ENCODE measurements around the gene TEX13B.
"Not testable (repeated sequence)": the region's sequence is repeated elsewhere in the genome, so short reads cannot be mapped to it uniquely, and the experiment has no call there.

Gene TEX13B

DNA sequence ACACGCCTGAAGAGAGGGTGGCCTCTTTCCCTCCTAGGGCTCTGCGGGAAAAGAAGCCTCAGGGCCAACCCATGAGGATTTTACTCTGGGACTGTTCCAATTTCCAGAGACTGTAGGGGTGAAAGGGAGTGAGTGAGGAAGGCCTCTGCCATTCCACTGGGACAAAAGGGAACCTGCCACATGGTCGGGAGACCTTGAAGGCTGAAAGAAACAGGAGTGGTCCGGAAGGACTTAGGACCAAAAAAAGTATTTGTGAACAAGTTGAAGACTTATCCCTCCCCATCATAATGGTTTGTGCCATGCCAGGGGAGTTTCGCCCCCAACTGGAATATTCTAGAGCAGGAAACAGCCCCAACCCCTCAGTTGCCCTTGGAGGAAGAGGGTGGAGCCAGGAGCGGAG lies at the start of gene TEX13B:
TEX13B (minus strand) TSS at position 15 of the 400 bp plus-strand sequence. CDS start 243 bp downstream, outside the sequence.
- DNase-seq: no peak

DNA sequence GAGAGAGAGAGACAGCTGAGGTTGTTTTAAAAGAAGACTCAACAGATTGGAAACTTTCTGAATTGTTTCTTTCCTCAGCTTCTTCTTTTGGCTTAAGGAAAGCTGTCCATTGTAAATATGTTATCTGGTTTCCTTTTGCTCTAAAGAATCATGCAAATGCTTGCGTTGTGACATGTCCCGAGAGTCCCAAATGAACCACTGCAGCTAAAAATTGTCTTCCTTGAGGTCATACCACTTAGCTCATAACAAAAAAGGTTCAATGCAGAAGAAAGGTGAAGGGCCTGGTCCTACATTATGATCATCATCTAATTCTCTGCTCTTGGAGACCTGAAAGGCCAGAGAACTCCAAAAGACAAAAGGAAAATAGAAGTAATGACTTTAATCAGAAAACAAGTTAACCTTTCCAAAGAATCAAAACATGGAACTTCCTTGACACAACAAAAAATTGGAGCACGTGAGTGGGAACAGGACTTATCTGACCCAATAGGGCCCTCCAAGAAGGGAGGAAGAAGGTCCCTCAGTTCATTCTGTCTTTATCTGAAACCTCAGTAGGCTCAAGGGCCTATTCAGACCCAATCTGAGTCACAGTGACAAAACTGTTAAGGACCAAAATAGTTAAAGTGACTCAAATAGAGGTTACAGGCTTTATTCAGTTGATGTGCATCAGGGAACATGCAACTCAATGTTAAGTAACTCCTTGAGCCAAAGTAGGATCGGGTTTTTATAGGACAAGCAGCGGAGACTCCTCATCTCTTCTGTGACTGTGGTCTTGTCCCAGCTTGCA lies 48.0 kb upstream of the TEX13B start:
- DNase-seq: no peak

DNA sequence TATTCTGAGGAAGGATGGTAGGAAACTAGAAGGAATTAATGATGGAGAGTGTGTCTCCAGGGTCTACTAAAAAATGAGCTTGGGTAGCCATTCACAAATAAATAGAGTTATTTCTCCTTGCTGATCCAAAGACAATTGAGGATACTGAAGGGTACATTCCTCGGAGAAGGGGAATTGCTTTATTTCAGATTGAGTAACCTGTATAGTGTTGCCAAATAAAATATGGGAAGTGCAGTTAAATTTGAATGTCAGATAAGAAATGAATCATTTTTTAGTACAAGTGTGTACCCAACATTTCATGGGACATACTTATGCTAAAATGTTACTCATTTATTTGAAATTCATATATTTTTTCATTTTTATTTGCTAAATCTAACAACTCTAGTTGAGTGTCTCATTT lies 46.7 kb upstream of the TEX13B start:
- DNase-seq: no peak

- no peak for DNase-seq
These were observed 43.9 kb upstream of the TEX13B start for GRCh38 chrX:108025954-108026600.

DNA sequence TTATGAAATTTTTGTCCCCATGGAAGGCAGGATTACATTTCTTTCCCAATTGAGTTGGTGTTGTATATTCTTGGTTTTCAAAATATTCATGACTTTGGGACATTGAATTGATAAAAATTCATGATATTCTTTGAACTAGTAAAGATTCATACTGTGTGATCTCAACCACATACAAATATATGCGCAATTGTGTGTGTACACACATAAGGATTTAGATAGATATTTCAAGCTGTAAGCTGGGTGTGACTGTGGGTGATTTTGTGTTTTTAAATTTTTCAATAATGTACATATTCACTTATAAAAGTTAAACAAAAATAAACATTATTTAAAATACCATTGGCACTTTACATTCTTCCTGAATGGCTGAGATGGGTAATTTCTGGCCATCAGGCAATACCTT lies 43.2 kb upstream of the TEX13B start:
- no peak for DNase-seq

DNA sequence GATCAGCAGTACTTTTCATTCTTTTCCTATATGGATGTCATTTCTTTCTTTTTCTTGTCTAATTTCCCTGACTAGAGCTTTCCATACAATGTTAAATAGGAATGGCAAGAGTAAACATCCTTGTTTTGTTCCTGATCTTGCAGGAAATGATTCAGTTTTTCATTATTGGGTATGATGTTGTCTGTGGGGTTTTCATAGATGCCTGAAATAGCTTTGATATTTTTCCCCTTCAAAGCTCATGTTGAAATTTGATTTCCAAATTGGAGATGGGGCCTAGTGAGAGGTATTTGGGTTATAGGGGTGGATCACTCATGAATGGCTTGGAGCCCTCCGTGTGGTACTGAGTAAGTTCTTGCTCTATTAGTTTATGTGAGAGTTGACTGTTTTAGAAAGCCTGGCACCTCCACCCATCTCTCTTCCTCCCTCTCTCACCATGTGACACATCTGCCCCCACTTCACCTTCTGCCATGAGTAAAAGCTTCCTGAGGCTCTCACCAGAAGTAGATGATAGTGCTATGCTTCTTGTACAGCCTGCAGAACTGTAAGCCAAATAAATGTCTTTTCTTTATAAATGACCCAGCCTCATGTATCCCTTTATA lies 40.4 kb upstream of the TEX13B start:
- DNase-seq: no peak

DNA sequence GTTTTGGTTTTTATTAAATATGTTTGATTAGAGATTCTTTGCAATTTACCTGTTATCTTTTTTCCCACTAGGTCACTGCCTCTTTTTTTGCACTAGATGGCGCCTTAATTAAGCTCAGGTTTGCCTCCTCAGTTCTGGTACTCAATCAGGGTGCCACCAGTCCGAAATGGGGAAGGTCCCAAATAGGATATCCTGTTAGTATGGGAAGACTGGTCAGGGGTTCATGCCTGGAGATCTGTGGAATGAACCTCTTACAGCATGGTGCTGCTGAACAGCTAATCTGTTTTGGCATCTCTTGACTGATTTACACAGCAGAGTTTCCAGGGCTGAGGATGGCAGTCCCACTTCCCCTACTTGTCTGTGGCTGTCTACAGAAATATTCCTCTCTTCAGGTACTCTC lies 38.5 kb upstream of the TEX13B start:
- no peak for DNase-seq

- DNase-seq: no peak
These were observed 37.3 kb upstream of the TEX13B start for GRCh38 chrX:108019382-108019875.

DNA sequence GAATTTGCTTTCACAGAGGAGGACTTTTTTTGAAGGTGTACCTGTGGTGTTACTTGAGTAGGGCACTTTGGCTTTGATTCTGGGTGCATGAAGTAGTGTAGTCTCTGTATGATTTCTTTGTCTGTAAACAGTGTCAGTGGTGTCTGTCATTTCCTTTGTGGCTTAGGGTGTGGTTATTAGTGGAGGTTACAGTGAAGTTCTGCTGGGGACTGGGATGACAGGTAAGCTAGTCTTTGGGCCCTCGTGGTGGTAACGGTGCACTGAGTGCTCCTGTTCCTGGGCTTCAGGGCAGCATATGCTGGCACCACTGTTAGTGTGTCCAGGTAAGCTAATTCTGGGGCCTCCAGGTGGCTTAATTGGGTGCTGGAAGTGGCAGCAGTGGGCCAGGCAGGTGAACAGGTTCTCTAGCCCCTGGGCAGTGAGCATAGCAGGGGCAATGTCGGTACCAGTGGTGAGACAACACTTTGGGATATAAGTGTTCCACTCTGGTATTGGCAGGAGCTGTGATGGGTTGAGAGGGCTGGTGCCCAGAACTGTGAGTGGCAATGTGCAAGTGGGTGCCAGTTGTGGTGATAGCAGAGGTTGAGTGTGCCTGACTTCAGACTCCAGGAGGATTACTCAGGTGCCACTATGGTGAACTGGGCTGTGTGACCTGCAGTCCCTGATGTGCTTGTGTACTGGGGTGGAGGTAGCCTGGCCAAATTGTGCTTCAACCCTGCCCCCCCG lies 36.6 kb upstream of the TEX13B start:
- DNase-seq: no peak

DNA sequence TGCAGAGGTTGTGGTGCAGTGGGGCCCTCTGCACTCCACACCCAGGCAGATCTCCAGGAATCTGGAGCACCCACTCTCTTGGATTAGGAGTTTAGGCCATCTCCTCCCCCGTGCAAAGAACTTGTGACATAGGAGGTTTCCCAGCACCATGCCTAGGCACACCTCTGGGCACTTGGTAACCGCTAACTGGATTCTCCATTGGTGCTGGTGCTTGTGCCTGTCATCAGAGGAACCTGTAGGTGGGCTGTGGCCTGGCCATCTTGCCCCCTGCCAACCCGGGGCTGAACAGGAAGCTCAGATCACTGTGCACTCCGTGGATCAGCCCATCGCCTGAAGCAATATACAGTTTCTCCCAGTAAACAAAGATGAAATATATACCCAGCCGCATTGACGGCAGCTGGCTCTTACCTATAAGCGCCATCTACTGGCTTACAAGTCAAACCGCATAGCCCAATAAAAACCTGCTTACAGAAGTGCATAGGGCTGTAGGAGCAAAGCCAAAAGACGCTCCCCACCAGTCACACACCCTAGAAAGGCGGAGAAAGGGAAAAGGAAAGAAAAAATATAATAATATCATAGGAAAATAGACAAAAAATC lies 19.1 kb upstream of the TEX13B start:
- peak; percentile 33 for DNase-seq

- DNase-seq: no peak
These were observed 18.6 kb upstream of the TEX13B start for GRCh38 chrX:108000751-108001150.

DNA sequence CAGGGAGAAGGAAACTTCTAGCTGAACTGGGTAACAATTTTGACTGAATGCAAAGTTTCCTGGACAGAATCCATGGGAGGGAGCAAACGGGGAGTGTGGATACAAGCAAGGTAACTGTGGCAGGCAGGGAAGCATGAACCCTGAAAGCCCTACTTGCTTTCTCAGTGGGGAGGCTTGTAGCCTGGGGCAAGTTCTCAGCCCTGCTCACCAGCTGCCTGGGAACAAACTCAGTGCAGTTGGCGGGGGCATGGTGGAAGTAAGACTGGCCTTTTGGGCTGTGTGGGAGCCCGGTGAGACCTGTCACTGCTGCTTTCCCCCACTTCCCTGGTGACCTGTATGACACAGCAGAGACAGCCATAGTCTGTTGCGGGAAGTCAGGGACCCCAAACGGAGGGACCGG lies 14.0 kb upstream of the TEX13B start:
- DNase-seq: no peak

- no peak for DNase-seq
These were observed 2.9 kb upstream of the TEX13B start for GRCh38 chrX:107985033-107985432.

- DNase-seq: no peak
These were observed 2.6 kb downstream of the TEX13B start for GRCh38 chrX:107979534-107979933.

- no peak for DNase-seq
These were observed 3.4 kb downstream of the TEX13B start for GRCh38 chrX:107978707-107979307.

DNA sequence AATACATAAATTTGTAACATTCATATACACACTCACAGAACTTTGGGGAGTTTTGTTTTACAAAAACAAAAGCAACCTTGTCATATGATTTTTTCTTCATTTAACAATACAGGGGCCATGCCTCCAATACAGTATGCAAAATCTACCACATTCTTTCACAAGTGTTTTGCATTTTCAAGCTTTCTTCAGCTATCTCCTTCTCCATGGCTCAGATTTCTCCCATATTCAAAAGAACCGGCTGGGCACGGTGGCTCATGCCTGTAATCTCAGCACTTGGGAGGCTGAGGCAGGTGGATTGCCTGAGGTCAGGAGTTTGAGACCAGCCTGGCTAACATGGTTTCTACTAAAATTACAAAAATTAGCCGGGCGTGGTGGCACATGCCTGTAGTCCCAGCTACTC lies 4.1 kb downstream of the TEX13B start:
- no peak for DNase-seq

GRCh38 chrX:107971636-107972035 lies 10.5 kb downstream of the TEX13B start:
- no peak for DNase-seq

- DNase-seq: no peak
These were observed 12.1 kb downstream of the TEX13B start for GRCh38 chrX:107970073-107970472.

DNA sequence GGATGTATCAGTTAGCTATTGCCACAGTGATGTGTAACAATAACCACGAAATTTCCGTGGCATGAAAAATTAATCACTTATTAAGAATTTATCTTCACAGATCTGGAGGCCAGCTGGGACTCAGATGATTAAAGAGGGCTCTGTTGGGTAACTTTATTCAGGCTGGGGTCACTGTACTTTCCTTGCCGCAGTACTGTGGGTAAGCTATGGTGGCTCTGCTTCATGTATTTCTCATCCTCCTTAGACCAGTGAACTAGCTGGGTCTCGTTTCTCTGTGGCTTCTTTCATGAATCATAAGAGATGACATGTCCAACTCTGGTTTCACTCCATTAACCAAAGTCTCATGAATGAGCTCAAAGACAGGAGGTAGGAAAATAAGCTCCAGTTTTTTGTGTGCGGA lies 13.5 kb downstream of the TEX13B start:
- DNase-seq: no peak

GRCh38 chrX:107955337-107955736 lies 26.8 kb downstream of the TEX13B start:
- not testable (repeated sequence) for DNase-seq

GRCh38 chrX:107940095-107940494 lies 42.1 kb downstream of the TEX13B start:
- no peak for DNase-seq

DNA sequence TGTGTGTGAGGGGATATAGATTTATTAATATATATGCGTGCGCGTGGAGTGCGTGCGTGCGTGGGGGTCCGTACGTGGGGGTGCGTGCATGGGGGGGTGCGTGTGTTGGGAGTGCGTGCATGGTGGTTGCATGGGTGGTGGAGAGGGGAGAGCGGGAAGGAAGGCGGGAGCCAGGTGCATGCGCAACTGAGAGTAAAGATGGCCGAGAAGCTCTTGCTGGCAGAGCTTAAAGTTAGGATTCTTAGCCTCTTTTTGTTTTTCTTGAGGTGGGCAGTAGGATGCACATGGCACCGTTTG lies 45.8 kb downstream of the TEX13B start:
- DNase-seq: no peak

All from MV-4-11 (cell line).